ENCODE results near the gene SNX14. TPM values are rescaled to one million over a fixed set of nuclear protein-coding genes. Genes with fewer than 3 reads are reported as not detected.

The SNX14 gene
- total and polyA plus RNA-seq, 2 of the 13 experiments (the other 11 are each of a cell fraction or from before 2014, with no cell fraction given) = 83.5 to 112 TPM

DNA sequence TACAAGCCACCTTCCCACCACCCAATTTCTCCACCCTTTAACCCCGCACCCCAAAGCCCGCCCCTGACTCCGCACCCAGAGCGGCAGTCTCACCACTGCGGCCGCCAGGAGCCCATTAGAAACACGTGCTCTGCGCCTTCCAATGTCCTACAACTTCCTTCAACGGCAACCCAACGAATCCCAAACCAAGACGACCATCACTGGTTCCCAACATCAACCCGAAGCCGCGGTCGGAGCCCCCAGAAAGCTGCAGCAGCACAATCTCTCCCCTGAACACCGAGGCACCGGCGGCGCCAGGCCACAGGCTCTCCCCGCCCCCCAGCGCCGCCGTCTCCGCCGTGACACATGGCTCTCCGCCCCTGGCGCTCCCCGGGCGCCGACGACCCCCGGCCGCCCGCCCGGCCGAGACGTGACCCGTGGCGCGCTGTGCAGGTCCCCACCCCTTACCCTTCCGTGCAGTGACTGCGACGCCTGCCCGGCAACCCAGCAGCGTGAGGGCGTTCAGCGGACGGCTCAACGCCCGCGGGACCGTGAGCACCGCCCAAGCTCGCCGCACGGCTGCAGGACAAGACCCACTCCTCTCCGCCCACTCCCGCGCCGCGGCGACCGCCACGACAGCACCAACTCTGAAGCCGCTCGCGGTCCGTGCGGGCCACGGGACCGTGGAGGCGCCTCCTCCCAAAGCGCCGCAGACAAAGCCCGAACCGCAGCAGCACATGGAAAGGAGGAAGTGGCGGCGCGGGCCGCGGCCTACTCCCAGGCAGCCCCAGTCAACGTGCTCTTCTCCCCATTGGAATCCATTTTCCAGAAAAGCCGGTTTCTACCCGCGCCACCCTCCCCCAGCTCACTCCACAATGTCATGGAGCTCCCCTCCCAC lies 48.5 kb upstream of the SNX14 start (continued):
- TF ChIP-seq ZNF468 (CRISPR knock-in tag; IDR thresholded peaks at IDR 0.05) = 0 out of 2 replicates have a peak, but pooled peaks have one; percentile 37
- TF ChIP-seq ZSCAN29 (CRISPR knock-in tag; conservative IDR thresholded peaks at IDR 0.05) = no peak
- TF ChIP-seq ZNF839 (CRISPR knock-in tag; IDR thresholded peaks at IDR 0.05; ENCODE audit: borderline replicate concordance) = 0 out of 2 replicates have a peak, but pooled peaks have one; percentile 52
- 0 out of 2 replicates have a peak, but pooled peaks have one; percentile 52 for TF ChIP-seq ZFP37 (CRISPR knock-in tag; IDR thresholded peaks at IDR 0.05; ENCODE audit: borderline replicate concordance)
- TF ChIP-seq ETV6 (CRISPR knock-in tag; conservative IDR thresholded peaks at IDR 0.05) = peak; percentile 16; the same call in 1 of the 2 replicates
- TF ChIP-seq KLF13 (CRISPR knock-in tag; IDR thresholded peaks at IDR 0.05) = no peak
- peak; percentile 10 for TF ChIP-seq HES4 (CRISPR knock-in tag; IDR thresholded peaks at IDR 0.05; ENCODE audit: borderline replicate concordance)
- peak; percentile 6; the same call in 1 of the 2 replicates for TF ChIP-seq RARA (CRISPR knock-in tag; IDR thresholded peaks at IDR 0.05)
- TF ChIP-seq, protein P1, sequence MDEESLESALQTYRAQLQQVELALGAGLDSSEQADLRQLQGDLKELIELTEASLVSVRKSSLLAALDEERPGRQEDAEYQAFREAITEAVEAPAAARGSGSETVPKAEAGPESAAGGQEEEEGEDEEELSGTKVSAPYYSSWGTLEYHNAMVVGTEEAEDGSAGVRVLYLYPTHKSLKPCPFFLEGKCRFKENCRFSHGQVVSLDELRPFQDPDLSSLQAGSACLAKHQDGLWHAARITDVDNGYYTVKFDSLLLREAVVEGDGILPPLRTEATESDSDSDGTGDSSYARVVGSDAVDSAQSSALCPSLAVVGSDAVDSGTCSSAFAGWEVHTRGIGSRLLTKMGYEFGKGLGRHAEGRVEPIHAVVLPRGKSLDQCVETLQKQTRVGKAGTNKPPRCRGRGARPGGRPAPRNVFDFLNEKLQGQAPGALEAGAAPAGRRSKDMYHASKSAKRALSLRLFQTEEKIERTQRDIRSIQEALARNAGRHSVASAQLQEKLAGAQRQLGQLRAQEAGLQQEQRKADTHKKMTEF (CRISPR knock-in tag; IDR thresholded peaks at IDR 0.05) = no peak; the same call in 1 of the 2 replicates
- TF ChIP-seq MLLT10 (CRISPR knock-in tag; IDR thresholded peaks at IDR 0.05) = no peak
- TF ChIP-seq SALL2 (CRISPR knock-in tag; IDR thresholded peaks at IDR 0.05) = no peak
- 0 out of 2 replicates have a peak, but pooled peaks have one; percentile 9 for TF ChIP-seq TAF1 (CRISPR knock-in tag; IDR thresholded peaks at IDR 0.05)
- no peak for TF ChIP-seq CBX2 (IDR thresholded peaks at IDR 0.05; ENCODE audit: low read depth, low read length)
- no peak for TF ChIP-seq CBX2 (CRISPR knock-in tag; IDR thresholded peaks at IDR 0.05; ENCODE audit: low read depth)
- TF ChIP-seq, protein P2, sequence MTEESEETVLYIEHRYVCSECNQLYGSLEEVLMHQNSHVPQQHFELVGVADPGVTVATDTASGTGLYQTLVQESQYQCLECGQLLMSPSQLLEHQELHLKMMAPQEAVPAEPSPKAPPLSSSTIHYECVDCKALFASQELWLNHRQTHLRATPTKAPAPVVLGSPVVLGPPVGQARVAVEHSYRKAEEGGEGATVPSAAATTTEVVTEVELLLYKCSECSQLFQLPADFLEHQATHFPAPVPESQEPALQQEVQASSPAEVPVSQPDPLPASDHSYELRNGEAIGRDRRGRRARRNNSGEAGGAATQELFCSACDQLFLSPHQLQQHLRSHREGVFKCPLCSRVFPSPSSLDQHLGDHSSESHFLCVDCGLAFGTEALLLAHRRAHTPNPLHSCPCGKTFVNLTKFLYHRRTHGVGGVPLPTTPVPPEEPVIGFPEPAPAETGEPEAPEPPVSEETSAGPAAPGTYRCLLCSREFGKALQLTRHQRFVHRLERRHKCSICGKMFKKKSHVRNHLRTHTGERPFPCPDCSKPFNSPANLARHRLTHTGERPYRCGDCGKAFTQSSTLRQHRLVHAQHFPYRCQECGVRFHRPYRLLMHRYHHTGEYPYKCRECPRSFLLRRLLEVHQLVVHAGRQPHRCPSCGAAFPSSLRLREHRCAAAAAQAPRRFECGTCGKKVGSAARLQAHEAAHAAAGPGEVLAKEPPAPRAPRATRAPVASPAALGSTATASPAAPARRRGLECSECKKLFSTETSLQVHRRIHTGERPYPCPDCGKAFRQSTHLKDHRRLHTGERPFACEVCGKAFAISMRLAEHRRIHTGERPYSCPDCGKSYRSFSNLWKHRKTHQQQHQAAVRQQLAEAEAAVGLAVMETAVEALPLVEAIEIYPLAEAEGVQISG (CRISPR knock-in tag; IDR thresholded peaks at IDR 0.05) = peak; percentile 25; the same call in 1 of the 2 replicates
- 0 out of 2 replicates have a peak, but pooled peaks have one; percentile 80 for TF ChIP-seq ZNF383 (CRISPR knock-in tag; IDR thresholded peaks at IDR 0.05; ENCODE audit: borderline replicate concordance)
- no peak; the same call in 1 of the 2 replicates for TF ChIP-seq KDM2A (CRISPR knock-in tag; IDR thresholded peaks at IDR 0.05; ENCODE audit: borderline replicate concordance, low read depth)
- TF ChIP-seq, protein P3, sequence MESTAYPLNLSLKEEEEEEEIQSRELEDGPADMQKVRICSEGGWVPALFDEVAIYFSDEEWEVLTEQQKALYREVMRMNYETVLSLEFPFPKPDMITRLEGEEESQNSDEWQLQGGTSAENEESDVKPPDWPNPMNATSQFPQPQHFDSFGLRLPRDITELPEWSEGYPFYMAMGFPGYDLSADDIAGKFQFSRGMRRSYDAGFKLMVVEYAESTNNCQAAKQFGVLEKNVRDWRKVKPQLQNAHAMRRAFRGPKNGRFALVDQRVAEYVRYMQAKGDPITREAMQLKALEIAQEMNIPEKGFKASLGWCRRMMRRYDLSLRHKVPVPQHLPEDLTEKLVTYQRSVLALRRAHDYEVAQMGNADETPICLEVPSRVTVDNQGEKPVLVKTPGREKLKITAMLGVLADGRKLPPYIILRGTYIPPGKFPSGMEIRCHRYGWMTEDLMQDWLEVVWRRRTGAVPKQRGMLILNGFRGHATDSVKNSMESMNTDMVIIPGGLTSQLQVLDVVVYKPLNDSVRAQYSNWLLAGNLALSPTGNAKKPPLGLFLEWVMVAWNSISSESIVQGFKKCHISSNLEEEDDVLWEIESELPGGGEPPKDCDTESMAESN (CRISPR knock-in tag; conservative IDR thresholded peaks at IDR 0.05) = 0 out of 2 replicates have a peak, but pooled peaks have one; percentile 57
- TF ChIP-seq, protein P4, sequence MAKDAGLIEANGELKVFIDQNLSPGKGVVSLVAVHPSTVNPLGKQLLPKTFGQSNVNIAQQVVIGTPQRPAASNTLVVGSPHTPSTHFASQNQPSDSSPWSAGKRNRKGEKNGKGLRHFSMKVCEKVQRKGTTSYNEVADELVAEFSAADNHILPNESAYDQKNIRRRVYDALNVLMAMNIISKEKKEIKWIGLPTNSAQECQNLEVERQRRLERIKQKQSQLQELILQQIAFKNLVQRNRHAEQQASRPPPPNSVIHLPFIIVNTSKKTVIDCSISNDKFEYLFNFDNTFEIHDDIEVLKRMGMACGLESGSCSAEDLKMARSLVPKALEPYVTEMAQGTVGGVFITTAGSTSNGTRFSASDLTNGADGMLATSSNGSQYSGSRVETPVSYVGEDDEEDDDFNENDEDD (CRISPR knock-in tag; IDR thresholded peaks at IDR 0.05; ENCODE audit: borderline replicate concordance) = peak; percentile 17; the same call in 1 of the 2 replicates
- no peak for TF ChIP-seq ISX (CRISPR knock-in tag; conservative IDR thresholded peaks at IDR 0.05)
- 0 out of 2 replicates have a peak, but pooled peaks have one; percentile 6 for TF ChIP-seq ZNF44 (CRISPR knock-in tag; IDR thresholded peaks at IDR 0.05)
- 0 out of 4 replicates have a peak, but pooled peaks of 1 of the 2 experiments have one; percentile 40 for TF ChIP-seq POLR2A (IDR thresholded peaks at IDR 0.05; ENCODE audit: insufficient read depth in 1 of 2, low read depth in 2 of 2, low read length in 2 of 2)

Data from HepG2 (cell line).